Coronary artery (tissue), 2 donors: ENCODE results near the gene ABCA9.

ENCODE experiments used
- DNase-seq: peaks from one replicate; pipeline ENCODE4 v3.0.0-alpha.2; 2017; ENCODE audit warnings: low spot score
- H3K27ac ChIP-seq, 2 donors: fragments of 200-600 bp; sonication (generic); one replicate each; pipeline ENCODE4 v1.5.1; 2016 to 2019
- H3K4me3 ChIP-seq: fragments of 200-600 bp; sonication (generic); 2 replicates; pipeline ENCODE4 v1.5.1; 2016; ENCODE audit warnings: mild to moderate bottlenecking, moderate library complexity
- TF ChIP-seq, protein P1 (sequence below): fragments of 200-600 bp; sonication (generic); IDR thresholded peaks from one replicate; pipeline ENCODE4 v1.5.1; 2019; ENCODE audit warnings: antibody characterized with exemption

Gene ABCA9

DNA sequence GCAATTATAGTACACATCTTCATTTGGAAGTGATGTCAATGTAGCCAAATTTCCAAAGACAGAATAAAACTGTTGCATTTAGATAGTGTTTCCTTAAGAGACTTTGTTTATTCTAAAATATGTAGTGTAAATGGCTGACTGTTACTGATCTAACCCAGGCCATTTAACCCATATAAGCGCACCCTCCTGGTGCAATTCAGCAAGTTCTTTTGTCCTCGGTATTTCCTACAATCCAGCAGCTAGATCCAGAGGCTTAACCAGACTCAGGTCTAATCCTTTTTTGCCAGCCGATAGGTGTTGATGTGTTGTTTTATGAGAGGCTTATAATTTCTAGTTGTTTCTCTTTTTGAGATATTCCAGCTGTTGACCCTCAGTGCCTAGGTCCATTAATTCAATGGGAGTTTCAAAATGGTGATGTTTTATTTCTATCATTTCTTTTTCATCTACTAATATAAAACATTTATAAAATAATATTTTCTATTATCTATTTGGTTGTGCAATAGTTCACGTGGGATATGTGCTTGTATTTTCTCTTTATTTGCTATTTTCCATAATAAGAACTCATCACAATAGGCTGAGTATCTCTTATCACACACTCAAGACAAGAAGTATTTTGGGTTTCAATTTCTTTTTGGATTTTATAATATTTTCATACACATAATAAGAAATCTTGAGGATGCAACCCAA, 14.5 kb downstream of the ABCA9 start:
- Histone ChIP-seq H3K27ac (peak overlapping the region in 1 of 2 donors; percentile 26), H3K4me3 (no peak overlapping the region)
- no peak for DNase-seq
- TF ChIP-seq, protein P1, sequence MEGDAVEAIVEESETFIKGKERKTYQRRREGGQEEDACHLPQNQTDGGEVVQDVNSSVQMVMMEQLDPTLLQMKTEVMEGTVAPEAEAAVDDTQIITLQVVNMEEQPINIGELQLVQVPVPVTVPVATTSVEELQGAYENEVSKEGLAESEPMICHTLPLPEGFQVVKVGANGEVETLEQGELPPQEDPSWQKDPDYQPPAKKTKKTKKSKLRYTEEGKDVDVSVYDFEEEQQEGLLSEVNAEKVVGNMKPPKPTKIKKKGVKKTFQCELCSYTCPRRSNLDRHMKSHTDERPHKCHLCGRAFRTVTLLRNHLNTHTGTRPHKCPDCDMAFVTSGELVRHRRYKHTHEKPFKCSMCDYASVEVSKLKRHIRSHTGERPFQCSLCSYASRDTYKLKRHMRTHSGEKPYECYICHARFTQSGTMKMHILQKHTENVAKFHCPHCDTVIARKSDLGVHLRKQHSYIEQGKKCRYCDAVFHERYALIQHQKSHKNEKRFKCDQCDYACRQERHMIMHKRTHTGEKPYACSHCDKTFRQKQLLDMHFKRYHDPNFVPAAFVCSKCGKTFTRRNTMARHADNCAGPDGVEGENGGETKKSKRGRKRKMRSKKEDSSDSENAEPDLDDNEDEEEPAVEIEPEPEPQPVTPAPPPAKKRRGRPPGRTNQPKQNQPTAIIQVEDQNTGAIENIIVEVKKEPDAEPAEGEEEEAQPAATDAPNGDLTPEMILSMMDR = no peak

DNA sequence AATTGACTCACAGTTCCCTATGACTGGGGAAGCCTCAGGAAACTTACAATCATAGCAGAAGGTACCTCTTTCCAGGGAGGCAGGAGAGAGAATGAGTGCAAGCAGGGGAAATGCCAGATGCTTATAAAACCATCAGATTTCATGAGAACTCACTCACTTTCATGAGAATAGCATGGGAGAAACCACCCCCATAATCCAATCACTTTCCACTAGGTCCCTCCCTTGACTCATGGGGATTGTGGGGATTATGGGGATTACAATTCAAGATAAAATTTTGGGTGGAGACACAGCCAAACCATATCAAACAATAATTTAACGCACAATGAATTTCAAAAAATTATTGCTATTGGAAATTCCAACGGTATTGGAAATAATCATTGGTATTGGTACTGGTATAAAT, 15.1 kb downstream of the ABCA9 start:
- DNase-seq = no peak
- H3K27ac ChIP-seq = no peak overlapping the region
- TF ChIP-seq, protein P1 = no peak
- H3K4me3 ChIP-seq = no peak overlapping the region

DNA sequence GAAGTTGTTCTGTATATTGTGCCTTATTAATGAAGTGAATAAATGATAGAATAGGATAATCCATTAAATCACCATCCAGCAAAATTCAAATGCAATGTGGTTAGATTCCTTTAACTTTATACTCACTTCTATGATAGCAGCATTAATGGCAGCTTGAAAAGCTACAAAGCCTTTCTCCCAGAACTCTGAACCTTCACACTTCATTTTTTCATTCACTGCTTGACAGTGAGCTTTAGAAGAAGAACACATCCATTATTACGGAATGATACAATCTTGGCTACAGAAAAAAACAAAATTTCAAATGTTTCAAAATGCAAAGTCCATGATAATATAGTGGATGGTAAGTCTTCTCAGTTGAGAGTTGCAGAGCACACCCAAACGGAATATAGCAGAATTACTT, 16.4 kb downstream of the ABCA9 start:
- H3K27ac ChIP-seq = no peak overlapping the region
- TF ChIP-seq, protein P1 = no peak
- no peak overlapping the region for H3K4me3 ChIP-seq
- DNase-seq = no peak

DNA sequence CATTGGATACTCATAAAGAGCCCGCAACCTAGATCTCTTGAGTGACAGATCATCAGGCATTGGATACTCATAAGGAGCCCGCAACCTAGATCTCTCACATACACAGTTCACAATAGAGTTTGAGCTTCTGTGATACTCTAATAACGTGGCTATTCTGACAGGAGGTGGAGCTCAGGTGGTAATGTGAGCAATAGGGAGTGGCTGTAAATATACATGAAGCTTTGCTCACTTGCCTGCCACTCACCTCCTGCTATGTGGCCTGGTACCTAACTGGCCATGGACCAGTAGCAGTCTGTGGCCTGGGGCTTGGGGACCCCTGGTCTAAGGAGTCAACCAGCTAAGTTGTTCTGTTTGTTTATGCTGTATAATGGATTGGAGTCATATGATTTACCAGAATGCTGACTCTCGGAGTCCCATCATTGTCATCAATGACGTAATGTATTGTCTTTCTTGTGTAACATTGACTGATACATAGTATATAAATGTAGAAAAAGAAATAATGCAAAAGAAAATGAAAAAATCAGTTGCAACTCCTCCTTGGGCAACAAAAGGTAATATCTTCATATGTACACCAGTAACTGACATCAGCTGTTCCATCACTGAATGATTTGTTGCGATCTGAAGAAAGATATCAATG, 17.5 kb downstream of the ABCA9 start:
- TF ChIP-seq, protein P1 = no peak
- H3K4me3 ChIP-seq = no peak overlapping the region
- no peak for DNase-seq
- H3K27ac ChIP-seq = no peak overlapping the region

DNA sequence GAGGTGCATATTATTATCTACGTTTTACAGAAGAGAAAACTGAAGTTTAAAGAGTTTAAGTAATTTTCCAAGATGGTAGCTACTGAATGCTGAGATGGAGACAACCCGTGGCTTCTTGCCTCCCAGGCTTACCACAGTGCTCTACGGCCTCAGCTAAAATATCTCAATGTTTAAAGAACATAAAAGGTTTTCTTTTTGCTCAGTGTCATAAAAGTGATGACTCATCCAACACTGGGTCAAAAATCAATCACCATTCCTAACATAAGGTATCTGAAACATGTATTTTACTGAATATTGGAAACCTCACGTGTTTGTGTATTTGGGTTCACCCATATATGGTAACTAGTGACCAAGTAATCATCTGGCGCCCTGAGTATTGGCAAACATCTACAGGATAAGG, 18.4 kb downstream of the ABCA9 start:
- no peak for DNase-seq
- Histone ChIP-seq H3K4me3 (no peak overlapping the region), H3K27ac (no peak overlapping the region)
- TF ChIP-seq, protein P1 = no peak

DNA sequence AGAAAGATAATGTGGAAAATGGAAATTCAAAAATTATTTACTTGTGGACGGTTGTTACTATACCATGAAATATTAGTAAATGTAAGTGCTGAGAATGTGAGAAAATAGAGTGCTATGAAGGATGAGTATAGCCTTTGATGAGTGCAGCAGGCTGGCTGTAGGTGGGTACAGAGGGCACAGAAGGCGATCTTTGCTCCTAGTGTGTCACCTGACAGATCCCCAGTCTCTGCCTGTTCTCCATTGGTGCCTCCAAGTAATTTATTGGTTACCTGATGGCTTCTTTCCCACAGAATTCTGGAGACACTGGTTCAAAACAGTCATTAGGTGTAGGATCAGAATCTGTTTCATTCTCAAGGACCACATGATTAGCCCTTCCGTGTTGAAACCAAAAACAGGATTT, 28.9 kb downstream of the ABCA9 start:
- no peak overlapping the region for H3K27ac ChIP-seq
- no peak for DNase-seq
- H3K4me3 ChIP-seq = no peak overlapping the region
- TF ChIP-seq, protein P1 = no peak

DNA sequence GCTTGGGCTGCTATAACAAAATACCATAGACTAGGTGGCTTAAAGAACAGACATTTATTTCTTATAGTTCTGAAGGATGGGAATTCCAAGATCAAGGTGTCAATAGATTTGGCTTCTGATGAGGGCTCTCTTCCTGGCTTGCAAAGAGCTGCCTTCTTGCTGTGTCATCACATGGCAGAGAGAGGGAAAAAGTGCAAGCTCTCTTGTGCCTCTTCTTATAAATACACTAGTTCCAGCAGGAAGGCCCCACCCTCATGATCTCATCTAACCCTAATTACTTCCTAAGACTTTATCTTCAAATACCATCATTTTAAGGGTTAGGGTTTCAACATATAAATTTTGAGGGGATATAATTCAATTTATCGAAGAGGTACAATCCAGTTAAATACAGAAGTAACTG, 30.6 kb downstream of the ABCA9 start:
- DNase-seq = no peak
- no peak overlapping the region for H3K4me3 ChIP-seq
- TF ChIP-seq, protein P1 = no peak
- H3K27ac ChIP-seq = no peak overlapping the region
